Measurements from ENCODE around the gene CLEC12A. TPM values are rescaled to one million over a fixed set of nuclear protein-coding genes. Genes with fewer than 3 reads are reported as not detected.
"Not testable (repeated sequence)": the region's sequence is repeated elsewhere in the genome, so short reads cannot be mapped to it uniquely, and the experiment has no call there.

CLEC12A gene
- total RNA-seq, 2 donors from 2014 or later, result not detected

GRCh38 chr12:9975614-9976013 lies 4.4 kb downstream of the CLEC12A start:
- Mint-ChIP-seq H3K27me3 (ENCODE audit: insufficient read depth) (no peaks in the 10 kb centered on the region), H3K9me3 (peaks cover 31% of the 10 kb centered on the region), H3K36me3 (ENCODE audit: low read depth) (peaks cover 7% of the 10 kb centered on the region), H3K4me3 (no peak overlapping the region), H3K4me1 (no peaks in the 10 kb centered on the region), H3K27ac (no peak overlapping the region)
- Histone ChIP-seq H3K9me3 (ENCODE audit: control insufficient read depth, low read length) (peaks cover 16% of the 10 kb centered on the region), H3K27me3 (ENCODE audit: control insufficient read depth, insufficient read depth, low read length, poor library complexity, severe bottlenecking) (no peaks in the 10 kb centered on the region), H3K4me1 (ENCODE audit: control insufficient read depth, insufficient read depth, low read length) (no peaks in the 10 kb centered on the region), H3K4me3 (ENCODE audit: low read length) (no peak overlapping the region), H3K36me3 (ENCODE audit: control insufficient read depth, insufficient read depth, low read length) (no peaks in the 10 kb centered on the region), H3K9ac (ENCODE audit: extremely low read depth, low read length, poor library complexity, severe bottlenecking) (no peak overlapping the region), H3K27ac (ENCODE audit: low read depth, low read length) (no peak overlapping the region)
- TF ChIP-seq CTCF (conservative IDR thresholded peaks at IDR 0.05), result no peak
- 93 to 94% methylated on average over 2 of the region's 2 CpGs for WGBS, 2 experiments (ENCODE audit: insufficient coverage in 1 of 2, insufficient read length in 1 of 2)
- DNase-seq, result no peak

GRCh38 chr12:9976626-9977025 lies 5.4 kb downstream of the CLEC12A start:
- H3K27ac Mint-ChIP-seq; H3K27me3 Mint-ChIP-seq (ENCODE audit: insufficient read depth); H3K36me3 ChIP-seq (ENCODE audit: control insufficient read depth, insufficient read depth, low read length); H3K4me1 ChIP-seq (ENCODE audit: control insufficient read depth, insufficient read depth, low read length); H3K4me1 Mint-ChIP-seq; H3K36me3 Mint-ChIP-seq (ENCODE audit: low read depth); H3K27me3 ChIP-seq (ENCODE audit: control insufficient read depth, insufficient read depth, low read length, poor library complexity, severe bottlenecking); H3K4me3 ChIP-seq (ENCODE audit: low read length); H3K27ac ChIP-seq (ENCODE audit: low read depth, low read length); H3K4me3 Mint-ChIP-seq; H3K9ac ChIP-seq (ENCODE audit: extremely low read depth, low read length, poor library complexity, severe bottlenecking); DNase-seq: not testable (repeated sequence)
- peaks cover 31% of the 10 kb centered on the region for H3K9me3 Mint-ChIP-seq
- H3K9me3 ChIP-seq (ENCODE audit: control insufficient read depth, low read length), result peaks cover 16% of the 10 kb centered on the region
- WGBS, 2 experiments (ENCODE audit: insufficient coverage in 1 of 2, insufficient read length in 1 of 2), result 61 to 71% methylated on average over 1 to 5 of the region's 5 CpGs

GRCh38 chr12:9977916-9978315 lies 6.7 kb downstream of the CLEC12A start:
- Histone ChIP-seq H3K36me3 (ENCODE audit: control insufficient read depth, insufficient read depth, low read length) (no peaks in the 10 kb centered on the region), H3K9ac (ENCODE audit: extremely low read depth, low read length, poor library complexity, severe bottlenecking) (no peak overlapping the region), H3K27me3 (ENCODE audit: control insufficient read depth, insufficient read depth, low read length, poor library complexity, severe bottlenecking) (no peaks in the 10 kb centered on the region), H3K4me3 (ENCODE audit: low read length) (no peak overlapping the region), H3K9me3 (ENCODE audit: control insufficient read depth, low read length) (peaks cover 16% of the 10 kb centered on the region), H3K27ac (ENCODE audit: low read depth, low read length) (no peak overlapping the region), H3K4me1 (ENCODE audit: control insufficient read depth, insufficient read depth, low read length) (no peaks in the 10 kb centered on the region)
- H3K9me3 Mint-ChIP-seq, result peaks cover 31% of the 10 kb centered on the region
- H3K27me3 Mint-ChIP-seq (ENCODE audit: insufficient read depth), result no peaks in the 10 kb centered on the region
- no peak overlapping the region for H3K4me3 Mint-ChIP-seq
- no peaks in the 10 kb centered on the region for H3K4me1 Mint-ChIP-seq
- DNase-seq, result no peak
- H3K27ac Mint-ChIP-seq, result no peak overlapping the region
- H3K36me3 Mint-ChIP-seq (ENCODE audit: low read depth), result peaks cover 7% of the 10 kb centered on the region
- no peak for TF ChIP-seq CTCF (conservative IDR thresholded peaks at IDR 0.05)

GRCh38 chr12:9980126-9980525 lies 8.9 kb downstream of the CLEC12A start:
- no peak for DNase-seq
- no peaks in the 10 kb centered on the region for H3K4me1 ChIP-seq (ENCODE audit: control insufficient read depth, insufficient read depth, low read length)
- no peaks in the 10 kb centered on the region for H3K36me3 ChIP-seq (ENCODE audit: control insufficient read depth, insufficient read depth, low read length)
- no peaks in the 10 kb centered on the region for H3K27me3 ChIP-seq (ENCODE audit: control insufficient read depth, insufficient read depth, low read length, poor library complexity, severe bottlenecking)
- Mint-ChIP-seq H3K9me3 (peaks cover 25% of the 10 kb centered on the region), H3K27me3 (ENCODE audit: insufficient read depth) (no peaks in the 10 kb centered on the region), H3K4me3 (no peak overlapping the region), H3K27ac (no peak overlapping the region), H3K4me1 (peaks cover 3% of the 10 kb centered on the region), H3K36me3 (ENCODE audit: low read depth) (peaks cover 5% of the 10 kb centered on the region)
- no peak overlapping the region for H3K9ac ChIP-seq (ENCODE audit: extremely low read depth, low read length, poor library complexity, severe bottlenecking)
- no peak overlapping the region for H3K4me3 ChIP-seq (ENCODE audit: low read length)
- WGBS, 2 experiments (ENCODE audit: insufficient coverage in 1 of 2, insufficient read length in 1 of 2), result 89 to 100% methylated on average over 2 to 3 of the region's 3 CpGs
- H3K9me3 ChIP-seq (ENCODE audit: control insufficient read depth, low read length), result peaks cover 10% of the 10 kb centered on the region
- H3K27ac ChIP-seq (ENCODE audit: low read depth, low read length), result no peak overlapping the region
- TF ChIP-seq CTCF (conservative IDR thresholded peaks at IDR 0.05), result no peak
